GM21381 (cell line): Measurements from ENCODE around the gene PCDHB16.
"Not testable (repeated sequence)": the region's sequence is repeated elsewhere in the genome, so short reads cannot be mapped to it uniquely, and the experiment has no call there.

Source experiments
- ATAC-seq: cut with Tn5 transposase; IDR thresholded peaks from one replicate; pipeline ENCODE4 v1.9.1; 2021; ENCODE audit warnings: mild to moderate bottlenecking, moderate library complexity; ENCODE audit not compliant: unreplicated experiment

Gene PCDHB16

DNA sequence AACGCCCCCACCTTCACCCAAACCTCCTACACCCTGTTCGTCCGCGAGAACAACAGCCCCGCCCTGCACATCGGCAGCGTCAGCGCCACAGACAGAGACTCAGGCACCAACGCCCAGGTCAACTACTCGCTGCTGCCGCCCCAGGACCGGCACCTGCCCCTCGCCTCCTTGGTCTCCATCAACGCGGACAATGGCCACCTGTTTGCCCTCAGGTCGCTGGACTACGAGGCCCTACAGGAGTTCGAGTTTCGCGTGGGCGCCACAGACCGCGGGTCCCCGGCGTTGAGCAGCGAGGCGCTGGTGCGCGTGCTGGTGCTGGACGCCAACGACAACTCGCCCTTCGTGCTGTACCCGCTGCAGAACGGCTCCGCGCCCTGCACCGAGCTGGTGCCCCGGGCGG, 42.7 kb downstream of the PCDHB16 start:
- ATAC-seq = not testable (repeated sequence)

DNA sequence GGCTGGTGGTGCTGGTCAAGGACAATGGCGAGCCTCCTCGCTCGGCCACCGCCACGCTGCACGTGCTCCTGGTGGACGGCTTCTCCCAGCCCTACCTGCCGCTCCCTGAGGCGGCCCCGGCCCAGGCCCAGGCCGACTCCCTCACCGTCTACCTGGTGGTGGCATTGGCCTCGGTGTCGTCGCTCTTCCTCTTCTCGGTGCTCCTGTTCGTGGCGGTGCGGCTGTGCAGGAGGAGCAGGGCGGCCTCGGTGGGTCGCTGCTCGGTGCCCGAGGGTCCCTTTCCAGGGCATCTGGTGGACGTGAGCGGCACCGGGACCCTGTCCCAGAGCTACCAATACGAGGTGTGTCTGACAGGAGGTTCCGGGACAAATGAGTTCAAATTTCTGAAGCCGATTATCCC, 43.2 kb downstream of the PCDHB16 start:
- ATAC-seq = not testable (repeated sequence)

DNA sequence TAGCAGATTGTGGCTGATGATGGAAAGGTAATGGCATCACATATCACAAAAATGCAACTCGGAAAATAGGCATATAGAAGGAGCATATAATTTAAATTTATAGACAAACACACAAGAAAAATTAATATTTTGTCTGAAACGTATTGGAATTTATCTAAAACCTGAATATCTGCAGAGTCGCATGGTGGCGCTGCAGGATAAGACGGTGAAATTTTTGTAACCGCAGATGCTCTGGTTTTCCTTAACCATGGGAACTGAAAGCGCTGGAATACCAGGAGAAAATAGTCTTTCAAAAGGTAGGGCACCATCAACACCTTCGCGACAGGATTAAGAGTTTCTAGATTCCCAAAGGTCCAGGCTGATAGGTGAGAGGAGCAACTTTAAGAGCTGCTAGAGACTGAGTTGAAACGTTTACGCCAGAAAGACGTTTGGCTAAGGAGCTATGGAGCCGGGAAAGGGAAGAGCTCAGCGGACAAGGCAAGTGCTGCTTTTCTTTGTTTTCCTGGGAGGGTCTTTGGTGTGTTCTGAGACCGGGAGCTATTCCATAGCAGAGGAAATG, 52.0 kb downstream of the PCDHB16 start:
- ATAC-seq = no peak
